ENCODE data around the gene RASSF5. TPM values are rescaled to one million over a fixed set of nuclear protein-coding genes. Genes with fewer than 3 reads are reported as not detected.
A peak's percentile ranks its signal among the peaks of the same experiment; 100 is the strongest.

The RASSF5 gene
- total and polyA plus RNA-seq, 9 of the 15 experiments (the other 6 are each of a cell fraction or from before 2014, with no cell fraction given), result 6.1 to 41.0 (median 25.2) TPM

GRCh38 chr1:206555473-206555935, 48.2 kb downstream of the RASSF5 start (continued):
- TF ChIP-seq CUX1 (CRISPR knock-in tag; IDR thresholded peaks at IDR 0.05), result peak; percentile 60; the same call in 1 of the 2 replicates
- peak; percentile 55; the same call in 1 of the 2 replicates for TF ChIP-seq SMARCA4 (IDR thresholded peaks at IDR 0.05)
- peak; percentile 48 for TF ChIP-seq CBFA2T2 (conservative IDR thresholded peaks at IDR 0.05)
- no peak for TF ChIP-seq IRF9 (tag; IDR thresholded peaks at IDR 0.05)
- peak; percentile 48; the same call in 1 of the 2 replicates for TF ChIP-seq HDAC2 (IDR thresholded peaks at IDR 0.05)
- TF ChIP-seq POLR2AphosphoS5 (IDR thresholded peaks at IDR 0.05; ENCODE audit: control insufficient read depth, insufficient read depth, low read depth, low read length), result 0 out of 2 replicates have a peak, but pooled peaks have one; percentile 35
- peak; percentile 47 for TF ChIP-seq TCF3 (CRISPR knock-in tag; IDR thresholded peaks at IDR 0.05)
- TF ChIP-seq CTCFL (IDR thresholded peaks at IDR 0.05; ENCODE audit: borderline replicate concordance, insufficient read depth, low read depth, low read length, poor library complexity, severe bottlenecking), result no peak
- TF ChIP-seq XRCC5 (IDR thresholded peaks at IDR 0.05; ENCODE audit: low read depth, low read length), result peak; percentile 39; the same call in 1 of the 2 replicates
- no peak for TF ChIP-seq PBX2 (CRISPR knock-in tag; IDR thresholded peaks at IDR 0.05; ENCODE audit: low read depth)
- peak; percentile 34; the same call in 1 of the 2 replicates for TF ChIP-seq PBX2 (tag; conservative IDR thresholded peaks at IDR 0.05; ENCODE audit: low read depth)
- TF ChIP-seq CHD4 (IDR thresholded peaks at IDR 0.05; ENCODE audit: insufficient read depth, insufficient replicate concordance, low read depth, low read length, poor library complexity, severe bottlenecking), result no peak
- TF ChIP-seq CREM (IDR thresholded peaks at IDR 0.05; ENCODE audit: low read depth), result 0 out of 2 replicates have a peak, but pooled peaks have one; percentile 34
- TF ChIP-seq GABPB1 (CRISPR knock-in tag; IDR thresholded peaks at IDR 0.05), result peak; percentile 39; the same call in 1 of the 2 replicates
- peak; percentile 36 for TF ChIP-seq TBP (optimal IDR thresholded peaks at IDR 0.05; ENCODE audit: low read depth, low read length)

Data from K562 (cell line).